K562 (cell line): Measurements from ENCODE around the gene ZNRF1. TPM values are rescaled to one million over a fixed set of nuclear protein-coding genes. Genes with fewer than 3 reads are reported as not detected.

ENCODE experiments used
- BDP1 ChIP-seq: IDR thresholded peaks from 3 replicates; pipeline ENCODE4 v1.6.1; 2011; ENCODE audit not compliant: insufficient read length, insufficient read depth
- CREM ChIP-seq: IDR thresholded peaks from 2 replicates; pipeline ENCODE4 v1.6.1; 2014; ENCODE audit warnings: antibody characterized with exemption, low read depth
- EGR1 ChIP-seq: fragments of 450-650 bp; conservative IDR thresholded peaks from 2 replicates; pipeline ENCODE4 v1.6.1; 2017; ENCODE audit warnings: mild to moderate bottlenecking
- GABPA ChIP-seq: fragments of 200-800 bp; sonication (Bioruptor generic); conservative IDR thresholded peaks from 2 replicates; pipeline ENCODE4 v1.6.1; 2016; ENCODE audit warnings: low read depth, missing genetic modification characterization, missing compliant biosample characterization
- KLF10 ChIP-seq: fragments of 250-450 bp; sonication (Bioruptor Pico); IDR thresholded peaks from 2 replicates; pipeline ENCODE4 v1.6.1; 2021; ENCODE audit warnings: matching md5 sums
- MCM5 ChIP-seq: fragments of 450-650 bp; IDR thresholded peaks from 2 replicates; pipeline ENCODE4 v1.6.1; 2016; ENCODE audit warnings: low read depth
- NONO ChIP-seq, 2 experiments: fragments of 200-400 bp in 1 of 2; fragments of 450-650 bp in 1 of 2; formaldehyde crosslinking in 1 of 2; IDR thresholded peaks; 2 replicates each; pipeline ENCODE4 v1.6.1; 2017; ENCODE audit warnings: low read depth in 2 of 2, mild to moderate bottlenecking in 2 of 2, moderate library complexity in 2 of 2, low read length in 1 of 2
- RB1 ChIP-seq: fragments of 450-650 bp; IDR thresholded peaks from 2 replicates; pipeline ENCODE4 v1.6.1; 2017; ENCODE audit warnings: low read depth, mild to moderate bottlenecking
- RBM14 ChIP-seq: fragments of 200-400 bp; formaldehyde crosslinking; IDR thresholded peaks from 2 replicates; pipeline ENCODE4 v1.6.1; 2018; ENCODE audit warnings: low read depth, mild to moderate bottlenecking, low read length, moderate library complexity, borderline replicate concordance; ENCODE audit not compliant: insufficient read depth
- STAG1 ChIP-seq: sonication (generic); formaldehyde crosslinking; IDR thresholded peaks from 2 replicates; pipeline ENCODE4 v1.5.0; 2020; ENCODE audit warnings: missing genetic modification reagents, borderline replicate concordance
- WHSC1 ChIP-seq: IDR thresholded peaks from one replicate; pipeline ENCODE4 v1.6.1; 2012; ENCODE audit warnings: low read length, control low read depth, inconsistent platforms
- ZBTB7A ChIP-seq: IDR thresholded peaks from 2 replicates; pipeline ENCODE4 v1.6.1; 2011; ENCODE audit warnings: low read depth, mild to moderate bottlenecking, low read length, moderate library complexity, borderline replicate concordance; ENCODE audit not compliant: control insufficient read depth
- polyA plus RNA-seq, 8 experiments: library from polyadenylated mRNA; depleted of rRNA in 4 of 8; stranded (reverse) in 5 of 8; unstranded in 3 of 8; fragments of >200 nt; fragmentation: Nextera tagmentation in 2 of 8; fragmentation: Illumina TruSeq in 1 of 8; extraction: Ambion mirVana in 2 of 8; extraction: Trizol in 1 of 8; gene quantifications; 2 replicates each; pipeline versions ENCODE4 v1.2.1 to v1.2.3, GENCODE V29; 2011 to 2014; ENCODE audit warnings: inconsistent platforms in 1 of 8, missing spikeins in 1 of 8
- total RNA-seq, 7 experiments: library from RNA; depleted of rRNA in 6 of 7; stranded (reverse); fragments of >200 nt in 6 of 7; fragmentation: Illumina TruSeq in 2 of 7; extraction: Trizol in 2 of 7; gene quantifications; 2 replicates each; pipeline versions ENCODE4 v1.2.1 to v1.2.3, GENCODE V29; 2011 to 2021; ENCODE audit warnings: low replicate concordance in 1 of 7
- TF ChIP-seq, protein P1 (sequence below), 2 experiments: fragments of 450-650 bp; formaldehyde crosslinking in 1 of 2; IDR thresholded peaks; 2 replicates each; pipeline versions ENCODE4 v1.4.0 to v1.6.1; 2014 to 2020; ENCODE audit warnings: mild to moderate bottlenecking in 2 of 2, borderline replicate concordance in 1 of 2, low read depth in 1 of 2
- TF ChIP-seq, protein P2 (sequence below), 2 experiments: fragments of 450-650 bp in 1 of 2; sonication (generic) in 1 of 2; formaldehyde crosslinking; conservative IDR thresholded peaks; 2 replicates each; pipeline versions ENCODE4 v1.4.0 to v1.8.1; 2020 to 2022; ENCODE audit warnings: mild to moderate bottlenecking in 1 of 2, missing genetic modification reagents in 1 of 2
- TF ChIP-seq, protein P3 (sequence below): fragments of 450-650 bp; IDR thresholded peaks from 2 replicates; pipeline ENCODE4 v1.6.1; 2016; ENCODE audit warnings: mild to moderate bottlenecking

The ZNRF1 gene
- total and polyA plus RNA-seq, 9 of the 15 experiments (the other 6 are each of a cell fraction or from before 2014, with no cell fraction given), result 9.5 to 37.7 (median 20.0) TPM

DNA sequence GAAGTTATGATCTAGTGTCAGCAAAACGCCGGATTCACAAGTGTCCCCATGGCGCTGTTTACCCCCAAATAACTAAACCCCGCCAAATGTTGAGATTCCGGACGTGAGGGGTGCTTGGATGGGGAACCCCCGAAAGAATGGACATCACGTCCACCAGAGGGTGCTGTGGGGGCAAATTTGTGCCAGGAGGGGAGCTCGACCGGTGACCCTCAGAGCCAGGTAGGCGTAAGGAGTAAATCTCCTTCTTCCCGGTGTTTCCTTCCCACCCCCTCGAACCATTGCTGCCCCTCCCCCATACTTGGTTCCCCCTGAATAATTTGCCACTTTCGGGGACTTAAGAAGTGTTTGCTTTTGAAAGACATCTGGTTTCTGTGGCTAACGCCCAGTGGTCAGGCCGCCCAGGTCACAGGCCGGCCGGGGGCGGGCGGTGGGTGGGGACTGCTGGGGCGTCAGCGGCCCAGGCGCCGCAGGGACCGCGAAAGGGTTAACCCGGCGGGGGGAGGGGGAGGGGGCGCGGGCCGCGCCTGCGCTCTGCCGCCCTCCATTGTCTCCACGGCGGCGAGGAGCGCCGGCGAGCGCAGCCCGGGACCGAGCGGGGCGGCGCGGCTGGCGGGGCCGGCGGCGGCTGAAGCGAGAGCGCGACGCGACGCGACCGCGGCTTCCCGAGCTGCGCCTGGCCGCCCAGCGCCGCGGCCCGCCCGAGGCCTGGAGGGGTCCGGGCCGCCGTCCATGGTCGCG is at the start of gene ZNRF1 (continued):
- TF ChIP-seq, protein P1, sequence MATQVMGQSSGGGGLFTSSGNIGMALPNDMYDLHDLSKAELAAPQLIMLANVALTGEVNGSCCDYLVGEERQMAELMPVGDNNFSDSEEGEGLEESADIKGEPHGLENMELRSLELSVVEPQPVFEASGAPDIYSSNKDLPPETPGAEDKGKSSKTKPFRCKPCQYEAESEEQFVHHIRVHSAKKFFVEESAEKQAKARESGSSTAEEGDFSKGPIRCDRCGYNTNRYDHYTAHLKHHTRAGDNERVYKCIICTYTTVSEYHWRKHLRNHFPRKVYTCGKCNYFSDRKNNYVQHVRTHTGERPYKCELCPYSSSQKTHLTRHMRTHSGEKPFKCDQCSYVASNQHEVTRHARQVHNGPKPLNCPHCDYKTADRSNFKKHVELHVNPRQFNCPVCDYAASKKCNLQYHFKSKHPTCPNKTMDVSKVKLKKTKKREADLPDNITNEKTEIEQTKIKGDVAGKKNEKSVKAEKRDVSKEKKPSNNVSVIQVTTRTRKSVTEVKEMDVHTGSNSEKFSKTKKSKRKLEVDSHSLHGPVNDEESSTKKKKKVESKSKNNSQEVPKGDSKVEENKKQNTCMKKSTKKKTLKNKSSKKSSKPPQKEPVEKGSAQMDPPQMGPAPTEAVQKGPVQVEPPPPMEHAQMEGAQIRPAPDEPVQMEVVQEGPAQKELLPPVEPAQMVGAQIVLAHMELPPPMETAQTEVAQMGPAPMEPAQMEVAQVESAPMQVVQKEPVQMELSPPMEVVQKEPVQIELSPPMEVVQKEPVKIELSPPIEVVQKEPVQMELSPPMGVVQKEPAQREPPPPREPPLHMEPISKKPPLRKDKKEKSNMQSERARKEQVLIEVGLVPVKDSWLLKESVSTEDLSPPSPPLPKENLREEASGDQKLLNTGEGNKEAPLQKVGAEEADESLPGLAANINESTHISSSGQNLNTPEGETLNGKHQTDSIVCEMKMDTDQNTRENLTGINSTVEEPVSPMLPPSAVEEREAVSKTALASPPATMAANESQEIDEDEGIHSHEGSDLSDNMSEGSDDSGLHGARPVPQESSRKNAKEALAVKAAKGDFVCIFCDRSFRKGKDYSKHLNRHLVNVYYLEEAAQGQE (IDR thresholded peaks at IDR 0.05; ENCODE audit: borderline replicate concordance), result peak; percentile 90
- TF ChIP-seq, protein P1 (CRISPR knock-in tag; IDR thresholded peaks at IDR 0.05; ENCODE audit: low read depth), result no peak
- peak; percentile 95 for TF ChIP-seq EGR1
- TF ChIP-seq GABPA (tag), result no peak
- TF ChIP-seq, protein P2, sequence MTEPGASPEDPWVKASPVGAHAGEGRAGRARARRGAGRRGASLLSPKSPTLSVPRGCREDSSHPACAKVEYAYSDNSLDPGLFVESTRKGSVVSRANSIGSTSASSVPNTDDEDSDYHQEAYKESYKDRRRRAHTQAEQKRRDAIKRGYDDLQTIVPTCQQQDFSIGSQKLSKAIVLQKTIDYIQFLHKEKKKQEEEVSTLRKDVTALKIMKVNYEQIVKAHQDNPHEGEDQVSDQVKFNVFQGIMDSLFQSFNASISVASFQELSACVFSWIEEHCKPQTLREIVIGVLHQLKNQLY (CRISPR knock-in tag; conservative IDR thresholded peaks at IDR 0.05), result no peak
- TF ChIP-seq, protein P3, sequence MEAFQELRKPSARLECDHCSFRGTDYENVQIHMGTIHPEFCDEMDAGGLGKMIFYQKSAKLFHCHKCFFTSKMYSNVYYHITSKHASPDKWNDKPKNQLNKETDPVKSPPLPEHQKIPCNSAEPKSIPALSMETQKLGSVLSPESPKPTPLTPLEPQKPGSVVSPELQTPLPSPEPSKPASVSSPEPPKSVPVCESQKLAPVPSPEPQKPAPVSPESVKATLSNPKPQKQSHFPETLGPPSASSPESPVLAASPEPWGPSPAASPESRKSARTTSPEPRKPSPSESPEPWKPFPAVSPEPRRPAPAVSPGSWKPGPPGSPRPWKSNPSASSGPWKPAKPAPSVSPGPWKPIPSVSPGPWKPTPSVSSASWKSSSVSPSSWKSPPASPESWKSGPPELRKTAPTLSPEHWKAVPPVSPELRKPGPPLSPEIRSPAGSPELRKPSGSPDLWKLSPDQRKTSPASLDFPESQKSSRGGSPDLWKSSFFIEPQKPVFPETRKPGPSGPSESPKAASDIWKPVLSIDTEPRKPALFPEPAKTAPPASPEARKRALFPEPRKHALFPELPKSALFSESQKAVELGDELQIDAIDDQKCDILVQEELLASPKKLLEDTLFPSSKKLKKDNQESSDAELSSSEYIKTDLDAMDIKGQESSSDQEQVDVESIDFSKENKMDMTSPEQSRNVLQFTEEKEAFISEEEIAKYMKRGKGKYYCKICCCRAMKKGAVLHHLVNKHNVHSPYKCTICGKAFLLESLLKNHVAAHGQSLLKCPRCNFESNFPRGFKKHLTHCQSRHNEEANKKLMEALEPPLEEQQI, result peak; percentile 52
- peak; percentile 75; the same call in 1 of the 2 replicates for TF ChIP-seq RB1
- no peak for TF ChIP-seq WHSC1
- peak; percentile 89 for TF ChIP-seq ZBTB7A
- no peak for TF ChIP-seq KLF10 (CRISPR knock-in tag)
- no peak for TF ChIP-seq MCM5
- TF ChIP-seq BDP1, result no peak
- TF ChIP-seq NONO (IDR thresholded peaks at IDR 0.05; ENCODE audit: low read depth in 2 of 2, low read length in 1 of 2), result peak in 1 of 2 experiments; percentile 77; a peak in 1 of 4 replicates
- TF ChIP-seq STAG1 (CRISPR knock-in tag), result 0 out of 2 replicates have a peak, but pooled peaks have one; percentile 42
- TF ChIP-seq RBM14, result no peak
- peak; percentile 66 for TF ChIP-seq CREM
